ENCODE measurements around the gene IFT43.

IFT43 gene

GRCh38 chr14:76050250-76050649 lies 64.7 kb downstream of the IFT43 start:
- TF ChIP-seq TAF1 (IDR thresholded peaks at IDR 0.05; ENCODE audit: borderline replicate concordance, insufficient read depth, low read length) (no peak), POLR2AphosphoS5 (IDR thresholded peaks at IDR 0.05; ENCODE audit: low read depth, low read length) (no peak), SIN3A (IDR thresholded peaks at IDR 0.05; ENCODE audit: borderline replicate concordance, insufficient read depth, low read length) (no peak), FOXP2 (optimal IDR thresholded peaks at IDR 0.05; ENCODE audit: borderline replicate concordance, extremely low read depth, extremely low read length, insufficient read depth) (no peak)
- TF ChIP-seq, protein P1, sequence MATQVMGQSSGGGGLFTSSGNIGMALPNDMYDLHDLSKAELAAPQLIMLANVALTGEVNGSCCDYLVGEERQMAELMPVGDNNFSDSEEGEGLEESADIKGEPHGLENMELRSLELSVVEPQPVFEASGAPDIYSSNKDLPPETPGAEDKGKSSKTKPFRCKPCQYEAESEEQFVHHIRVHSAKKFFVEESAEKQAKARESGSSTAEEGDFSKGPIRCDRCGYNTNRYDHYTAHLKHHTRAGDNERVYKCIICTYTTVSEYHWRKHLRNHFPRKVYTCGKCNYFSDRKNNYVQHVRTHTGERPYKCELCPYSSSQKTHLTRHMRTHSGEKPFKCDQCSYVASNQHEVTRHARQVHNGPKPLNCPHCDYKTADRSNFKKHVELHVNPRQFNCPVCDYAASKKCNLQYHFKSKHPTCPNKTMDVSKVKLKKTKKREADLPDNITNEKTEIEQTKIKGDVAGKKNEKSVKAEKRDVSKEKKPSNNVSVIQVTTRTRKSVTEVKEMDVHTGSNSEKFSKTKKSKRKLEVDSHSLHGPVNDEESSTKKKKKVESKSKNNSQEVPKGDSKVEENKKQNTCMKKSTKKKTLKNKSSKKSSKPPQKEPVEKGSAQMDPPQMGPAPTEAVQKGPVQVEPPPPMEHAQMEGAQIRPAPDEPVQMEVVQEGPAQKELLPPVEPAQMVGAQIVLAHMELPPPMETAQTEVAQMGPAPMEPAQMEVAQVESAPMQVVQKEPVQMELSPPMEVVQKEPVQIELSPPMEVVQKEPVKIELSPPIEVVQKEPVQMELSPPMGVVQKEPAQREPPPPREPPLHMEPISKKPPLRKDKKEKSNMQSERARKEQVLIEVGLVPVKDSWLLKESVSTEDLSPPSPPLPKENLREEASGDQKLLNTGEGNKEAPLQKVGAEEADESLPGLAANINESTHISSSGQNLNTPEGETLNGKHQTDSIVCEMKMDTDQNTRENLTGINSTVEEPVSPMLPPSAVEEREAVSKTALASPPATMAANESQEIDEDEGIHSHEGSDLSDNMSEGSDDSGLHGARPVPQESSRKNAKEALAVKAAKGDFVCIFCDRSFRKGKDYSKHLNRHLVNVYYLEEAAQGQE (IDR thresholded peaks at IDR 0.05; ENCODE audit: insufficient read depth in 1 of 2, low read depth in 2 of 2, low read length in 2 of 2): no peak

DNA sequence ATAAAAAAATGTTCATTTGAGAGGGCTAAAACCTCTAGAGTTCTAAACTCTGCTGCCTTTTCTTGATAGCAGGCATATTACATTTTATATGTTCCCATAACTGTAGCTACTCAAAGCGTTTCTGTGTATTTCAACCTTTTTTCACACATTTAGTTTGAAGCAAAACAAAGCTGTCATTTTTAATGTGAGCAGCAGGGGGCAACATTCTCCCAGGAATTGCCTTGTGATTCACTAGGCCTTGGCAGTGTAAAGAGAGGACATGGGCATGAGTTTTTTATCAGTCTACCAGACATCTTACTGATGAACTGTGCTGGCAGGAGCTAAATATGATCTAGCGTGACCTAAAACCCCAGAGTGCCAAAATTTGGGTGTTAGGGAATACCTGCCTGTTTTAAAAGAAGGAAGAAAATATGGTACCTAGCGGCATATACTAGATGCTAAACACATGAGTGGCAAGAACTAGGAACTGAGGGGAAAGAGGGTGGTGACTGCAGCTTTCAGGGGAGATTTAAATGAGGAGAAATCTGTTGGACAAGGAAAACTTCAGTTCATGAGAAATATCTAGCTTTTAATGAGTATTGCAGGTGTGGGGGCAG lies 65.3 kb downstream of the IFT43 start:
- TF ChIP-seq, protein P1 (IDR thresholded peaks at IDR 0.05; ENCODE audit: insufficient read depth in 1 of 2, low read depth in 2 of 2, low read length in 2 of 2): no peak
- TF ChIP-seq TAF1 (IDR thresholded peaks at IDR 0.05; ENCODE audit: borderline replicate concordance, insufficient read depth, low read length): no peak
- TF ChIP-seq FOXP2 (optimal IDR thresholded peaks at IDR 0.05; ENCODE audit: borderline replicate concordance, extremely low read depth, extremely low read length, insufficient read depth): no peak
- TF ChIP-seq SIN3A (IDR thresholded peaks at IDR 0.05; ENCODE audit: borderline replicate concordance, insufficient read depth, low read length): no peak
- no peak for TF ChIP-seq POLR2AphosphoS5 (IDR thresholded peaks at IDR 0.05; ENCODE audit: low read depth, low read length)

DNA sequence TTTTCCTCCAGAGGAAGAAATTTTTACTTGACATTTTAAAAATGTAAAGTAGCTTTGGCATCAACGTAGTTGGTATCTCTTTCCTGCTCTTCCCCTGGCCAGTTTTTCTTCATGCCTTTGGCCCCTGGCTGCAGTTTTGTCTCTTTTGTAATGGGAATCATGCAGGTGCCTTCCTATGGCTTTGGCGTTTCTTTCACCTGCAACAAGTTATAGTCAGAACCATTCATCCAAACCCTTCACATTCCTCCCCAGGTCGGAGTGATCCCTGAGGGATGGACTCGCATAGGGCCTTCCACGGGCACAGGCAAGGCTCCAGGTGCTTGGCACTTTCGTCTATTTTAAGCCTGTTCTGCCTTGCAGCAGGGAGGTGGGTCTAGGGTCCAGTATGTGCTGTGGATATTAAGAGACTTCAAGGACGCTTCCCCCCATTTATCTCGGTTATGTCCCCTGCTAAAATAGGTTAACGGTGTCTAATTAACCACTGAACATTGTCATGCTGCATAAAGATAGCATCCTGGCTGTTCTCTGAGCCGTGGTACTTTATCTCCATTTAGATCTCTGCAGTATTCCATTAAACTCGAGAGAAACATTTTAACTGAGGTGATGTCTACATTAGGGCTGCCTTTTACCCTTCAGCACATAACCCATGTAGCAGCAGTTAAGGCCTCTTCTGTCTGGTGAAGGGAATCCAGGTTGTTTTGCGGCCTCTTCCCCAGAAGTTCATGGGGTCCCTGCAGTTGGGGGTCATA lies 66.3 kb downstream of the IFT43 start:
- TF ChIP-seq SIN3A (IDR thresholded peaks at IDR 0.05; ENCODE audit: borderline replicate concordance, insufficient read depth, low read length) (no peak), POLR2AphosphoS5 (IDR thresholded peaks at IDR 0.05; ENCODE audit: low read depth, low read length) (no peak), FOXP2 (optimal IDR thresholded peaks at IDR 0.05; ENCODE audit: borderline replicate concordance, extremely low read depth, extremely low read length, insufficient read depth) (no peak), TAF1 (IDR thresholded peaks at IDR 0.05; ENCODE audit: borderline replicate concordance, insufficient read depth, low read length) (no peak)
- TF ChIP-seq, protein P1 (IDR thresholded peaks at IDR 0.05; ENCODE audit: insufficient read depth in 1 of 2, low read depth in 2 of 2, low read length in 2 of 2): no peak

GRCh38 chr14:76053572-76054355 lies 68.2 kb downstream of the IFT43 start:
- TF ChIP-seq POLR2AphosphoS5 (IDR thresholded peaks at IDR 0.05; ENCODE audit: low read depth, low read length): no peak
- TF ChIP-seq FOXP2 (optimal IDR thresholded peaks at IDR 0.05; ENCODE audit: borderline replicate concordance, extremely low read depth, extremely low read length, insufficient read depth): no peak
- TF ChIP-seq SIN3A (IDR thresholded peaks at IDR 0.05; ENCODE audit: borderline replicate concordance, insufficient read depth, low read length): no peak
- TF ChIP-seq, protein P1 (IDR thresholded peaks at IDR 0.05; ENCODE audit: insufficient read depth in 1 of 2, low read depth in 2 of 2, low read length in 2 of 2): no peak
- no peak for TF ChIP-seq TAF1 (IDR thresholded peaks at IDR 0.05; ENCODE audit: borderline replicate concordance, insufficient read depth, low read length)

All from PFSK-1 (cell line).